Activated B cell treated with CpG ODN at 0.5 μM for 24 hours (primary cell): ENCODE measurements around the gene SRRM4. TPM values are rescaled to one million over a fixed set of nuclear protein-coding genes. Genes with fewer than 3 reads are reported as not detected.

ENCODE experiments used
- ATAC-seq: fragments of 200-7000 bp; cut with Tn5 transposase; one replicate; pipeline ENCODE4 v1.10.0; 2021; ENCODE audit warnings: low read depth, mild to moderate bottlenecking, moderate library complexity
- CTCF ChIA-PET: fragments of 350-600 bp; sonication (Branson Sonifier 250); formaldehyde crosslinking; loops from one replicate; lab custom pipeline; 2021; ENCODE audit warnings: antibody characterized with exemption; lab: Charles Lee
- POLR2A ChIA-PET: fragments of 350-600 bp; sonication (Branson Sonifier 250); formaldehyde crosslinking; loops from one replicate; lab custom pipeline; 2021; ENCODE audit warnings: antibody characterized with exemption; lab: Charles Lee
- DNase-seq: peaks from one replicate; pipeline ENCODE4 v3.0.0; 2022
- H3K27ac Mint-ChIP-seq: one replicate; pipeline ENCODE4 v1.8.0; 2020; ENCODE audit warnings: mixed read lengths
- H3K27me3 Mint-ChIP-seq: one replicate; pipeline ENCODE4 v1.8.0; 2021; ENCODE audit warnings: mixed read lengths
- H3K36me3 Mint-ChIP-seq: one replicate; pipeline ENCODE4 v1.8.0; 2021; ENCODE audit warnings: low read depth, mixed read lengths
- H3K4me1 Mint-ChIP-seq: one replicate; pipeline ENCODE4 v1.8.0; 2021; ENCODE audit warnings: mixed read lengths
- H3K4me3 Mint-ChIP-seq: one replicate; pipeline ENCODE4 v1.8.0; 2020; ENCODE audit warnings: mild to moderate bottlenecking, mixed read lengths
- H3K9me3 Mint-ChIP-seq: one replicate; pipeline ENCODE4 v1.8.0; 2020; ENCODE audit warnings: mixed read lengths
- CTCF ChIP-seq: fragments of 200-600 bp; IDR thresholded peaks from one replicate; pipeline ENCODE4 v1.8.0; 2022; ENCODE audit warnings: antibody characterized with exemption, mild to moderate bottlenecking
- intact Hi-C: fragments of 100-400 bp; cut with micrococcal nuclease; formaldehyde crosslinking; loops from one replicate; pipeline ENCODE4 v1.15.1; 2024
- total RNA-seq: library from RNA; stranded (reverse); gene quantifications from 2 replicates; pipeline ENCODE4 v1.2.3, GENCODE V29; 2022

The SRRM4 gene
- total RNA-seq, 1 donor from 2014 or later, result not detected

- intact Hi-C loops, result no loop called here
- DNase-seq (no peak), ATAC-seq (no peak)
- Mint-ChIP-seq H3K27ac (no peak overlapping the region), H3K4me1 (no peaks in the 10 kb centered on the region), H3K36me3 (no peaks in the 10 kb centered on the region), H3K9me3 (peaks cover 9% of the 10 kb centered on the region), H3K27me3 (no peaks in the 10 kb centered on the region), H3K4me3 (no peak overlapping the region)
- TF ChIP-seq CTCF, result no peak
- ChIA-PET CTCF (no interaction called here), POLR2A (no interaction called here)
These were observed 147.2 kb downstream of the SRRM4 start for GRCh38 chr12:119128527-119128926.

GRCh38 chr12:119129827-119130434 lies 148.6 kb downstream of the SRRM4 start:
- Mint-ChIP-seq H3K36me3 (no peaks in the 10 kb centered on the region), H3K27ac (no peak overlapping the region), H3K27me3 (no peaks in the 10 kb centered on the region), H3K4me1 (no peaks in the 10 kb centered on the region), H3K4me3 (no peak overlapping the region), H3K9me3 (peaks cover 9% of the 10 kb centered on the region)
- DNase-seq, result no peak
- ATAC-seq, result no peak
- intact Hi-C loops, result no loop called here
- ChIA-PET POLR2A (no interaction called here), CTCF (no interaction called here)
- no peak for TF ChIP-seq CTCF

GRCh38 chr12:119130523-119130922 lies 149.2 kb downstream of the SRRM4 start:
- ChIA-PET CTCF (no interaction called here), POLR2A (no interaction called here)
- ATAC-seq (no peak), DNase-seq (no peak)
- Mint-ChIP-seq H3K27me3 (no peaks in the 10 kb centered on the region), H3K4me1 (no peaks in the 10 kb centered on the region), H3K27ac (no peak overlapping the region), H3K4me3 (no peak overlapping the region), H3K9me3 (peaks cover 9% of the 10 kb centered on the region), H3K36me3 (no peaks in the 10 kb centered on the region)
- TF ChIP-seq CTCF, result no peak
- intact Hi-C loops, result no loop called here

DNA sequence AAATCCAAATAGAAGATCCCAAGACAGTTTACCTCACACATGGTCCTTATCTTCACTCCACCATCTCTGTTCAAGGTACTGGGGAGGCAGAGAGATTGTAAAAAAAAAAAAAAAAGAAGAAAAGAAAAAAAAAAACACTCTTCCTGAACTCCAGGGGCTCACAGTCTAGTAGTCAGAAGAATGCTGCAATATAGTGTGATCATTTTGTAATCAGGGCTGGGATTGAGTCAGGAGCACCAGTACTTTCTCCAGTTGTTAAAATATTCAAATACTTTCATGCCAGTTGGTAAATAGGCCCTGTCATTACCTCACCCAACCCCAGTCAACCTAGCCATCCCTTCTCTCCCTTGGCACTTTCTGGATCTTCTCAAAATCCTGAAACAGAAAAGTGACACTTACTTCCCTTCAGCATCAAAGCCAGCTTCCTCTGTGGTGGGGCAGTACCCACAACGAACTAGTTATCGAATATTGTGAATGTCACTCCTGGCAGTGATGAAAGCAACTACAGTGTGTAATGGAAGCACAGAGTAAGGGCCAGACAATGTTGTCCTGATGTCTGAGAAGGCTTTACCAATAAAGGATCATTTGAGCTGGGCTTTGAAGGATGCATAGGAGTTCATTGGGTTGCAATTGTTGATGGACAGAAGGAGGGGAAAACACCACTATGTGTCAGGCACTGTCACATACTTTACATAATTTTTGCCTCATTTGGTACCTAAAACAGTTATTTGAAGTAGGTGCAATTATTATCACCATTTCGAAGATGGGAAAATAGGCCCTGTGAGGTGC lies 153.1 kb downstream of the SRRM4 start:
- Mint-ChIP-seq H3K27me3 (no peaks in the 10 kb centered on the region), H3K4me3 (no peak overlapping the region), H3K36me3 (no peaks in the 10 kb centered on the region), H3K27ac (no peak overlapping the region), H3K4me1 (no peaks in the 10 kb centered on the region), H3K9me3 (peaks cover 9% of the 10 kb centered on the region)
- intact Hi-C loops, result no loop called here
- TF ChIP-seq CTCF, result no peak
- ChIA-PET POLR2A (no interaction called here), CTCF (no interaction called here)
- DNase-seq (no peak), ATAC-seq (no peak)

- peaks cover 5% of the 10 kb centered on the region for H3K9me3 Mint-ChIP-seq
- no peak for TF ChIP-seq CTCF
- H3K27me3 Mint-ChIP-seq, result peaks cover 4% of the 10 kb centered on the region
- intact Hi-C loops, result no loop called here
- H3K4me3 Mint-ChIP-seq, result no peak overlapping the region
- CTCF ChIA-PET, result no interaction called here
- no peaks in the 10 kb centered on the region for H3K36me3 Mint-ChIP-seq
- no peak overlapping the region for H3K27ac Mint-ChIP-seq
- no peak for ATAC-seq
- no peak for DNase-seq
- POLR2A ChIA-PET, result no interaction called here
- no peaks in the 10 kb centered on the region for H3K4me1 Mint-ChIP-seq
These were observed 155.6 kb downstream of the SRRM4 start for GRCh38 chr12:119136811-119137410.
